Activated CD4-positive, alpha-beta T cell treated with anti-CD3 and anti-CD28 coated beads for 36 hours (primary cell): ENCODE results near the gene HOXC12. TPM values are rescaled to one million over a fixed set of nuclear protein-coding genes. Genes with fewer than 3 reads are reported as not detected.

Source experiments
- ATAC-seq: fragments of 200-7000 bp; cut with Tn5 transposase; one replicate; pipeline ENCODE4 v1.10.0; 2021; ENCODE audit warnings: mild to moderate bottlenecking, moderate library complexity
- CTCF ChIA-PET: fragments of 350-600 bp; sonication (Branson Sonifier 250); formaldehyde crosslinking; loops from one replicate; lab custom pipeline; 2021; ENCODE audit warnings: antibody characterized with exemption; lab: Charles Lee
- POLR2A ChIA-PET: fragments of 350-600 bp; sonication (Branson Sonifier 250); formaldehyde crosslinking; loops from one replicate; lab custom pipeline; 2021; ENCODE audit warnings: antibody characterized with exemption, inconsistent platforms; lab: Charles Lee
- DNase-seq: peaks from one replicate; pipeline ENCODE4 v3.0.0-alpha.2; 2020
- H3K27ac Mint-ChIP-seq: one replicate; pipeline ENCODE4 v1.8.0; 2021; ENCODE audit warnings: mixed read lengths
- H3K27me3 Mint-ChIP-seq: one replicate; pipeline ENCODE4 v1.8.0; 2021; ENCODE audit warnings: mixed read lengths
- H3K36me3 Mint-ChIP-seq: one replicate; pipeline ENCODE4 v1.8.0; 2021; ENCODE audit warnings: low read depth, mixed read lengths
- H3K4me1 Mint-ChIP-seq: one replicate; pipeline ENCODE4 v1.8.0; 2021; ENCODE audit warnings: mixed read lengths
- H3K4me3 Mint-ChIP-seq: one replicate; pipeline ENCODE4 v1.8.0; 2021; ENCODE audit warnings: mild to moderate bottlenecking, moderate library complexity, mixed read lengths
- H3K9me3 Mint-ChIP-seq: one replicate; pipeline ENCODE4 v1.8.0; 2021; ENCODE audit warnings: low read depth, mixed read lengths
- intact Hi-C, 2 experiments: fragments of 100-400 bp; cut with DNase I in 1 of 2; cut with micrococcal nuclease in 1 of 2; formaldehyde crosslinking; loops; one replicate each; pipeline versions ENCODE4 v1.14.2 to v1.15.1; 2022 to 2024; cut with DNase I, micrococcal nuclease
- total RNA-seq, 2 experiments: library from RNA; stranded (reverse); gene quantifications; one replicate each; pipeline ENCODE4 v1.2.3, GENCODE V29; 2021

The HOXC12 gene
- not detected for total RNA-seq

GRCh38 chr12:53954694-53955035 is at the start of gene HOXC12:
Gene HOXC12, plus strand, starts transcription at chr12:53954903. Its CDS starts 27 bp downstream, at chr12:53954930.
- no peak for ATAC-seq
- Mint-ChIP-seq H3K27me3 (peaks cover 85% of the 10 kb centered on the region), H3K4me1 (peaks cover 12% of the 10 kb centered on the region), H3K9me3 (no peaks in the 10 kb centered on the region), H3K36me3 (no peaks in the 10 kb centered on the region), H3K27ac (no peak within 1 kb of the TSS), H3K4me3 (no peak within 1 kb of the TSS)
- POLR2A ChIA-PET, result no interaction called here
- CTCF ChIA-PET, result interaction anchor here (1.1 to 1.5 kb wide), 2 partner anchors 20 to 78 kb away, joined by 3 to 5 read pairs; partner anchors contain the start of gene HOXC5
- DNase-seq, result no peak
- intact Hi-C loops, result loop anchor here (1.0 to 5.0 kb wide), 3 partner anchors 20 to 98 kb away; partner anchors contain the start of genes HOTAIR (in 1 of the 2) and HOXC4 (in 1 of the 2)

GRCh38 chr12:53907103-53907502 is 47.6 kb upstream of the HOXC12 start:
- ATAC-seq, result no peak
- Mint-ChIP-seq H3K4me3 (no peak overlapping the region), H3K27me3 (peaks cover 19% of the 10 kb centered on the region), H3K4me1 (no peaks in the 10 kb centered on the region), H3K9me3 (no peaks in the 10 kb centered on the region), H3K36me3 (no peaks in the 10 kb centered on the region), H3K27ac (no peak overlapping the region)
- no peak for DNase-seq
- CTCF ChIA-PET, result no interaction called here
- intact Hi-C loops, result no loop called here
- POLR2A ChIA-PET, result no interaction called here

GRCh38 chr12:53916788-53917655 is 37.7 kb upstream of the HOXC12 start:
- ChIA-PET CTCF (no interaction called here), POLR2A (no interaction called here)
- Mint-ChIP-seq H3K36me3 (no peaks in the 10 kb centered on the region), H3K27ac (no peak overlapping the region), H3K27me3 (peaks cover 42% of the 10 kb centered on the region), H3K9me3 (no peaks in the 10 kb centered on the region), H3K4me3 (no peak overlapping the region), H3K4me1 (no peaks in the 10 kb centered on the region)
- intact Hi-C loops, result no loop called here
- no peak for DNase-seq
- no peak for ATAC-seq

GRCh38 chr12:53924521-53925405 is 29.9 kb upstream of the HOXC12 start:
- peaks cover 70% of the 10 kb centered on the region for H3K27me3 Mint-ChIP-seq
- H3K4me1 Mint-ChIP-seq, result no peaks in the 10 kb centered on the region
- H3K9me3 Mint-ChIP-seq, result no peaks in the 10 kb centered on the region
- intact Hi-C loops, result loop anchor here in 1 of 2 experiments (5.0 kb wide), 1 partner anchor 38 kb away; no protein-coding TSS in a partner anchor
- POLR2A ChIA-PET, result no interaction called here
- CTCF ChIA-PET, result interaction anchor here (1.0 kb wide), 1 partner anchor 90 kb away, joined by 3 read pairs; no protein-coding TSS in a partner anchor
- H3K36me3 Mint-ChIP-seq, result no peaks in the 10 kb centered on the region
- no peak for ATAC-seq
- H3K4me3 Mint-ChIP-seq, result no peak overlapping the region
- DNase-seq, result no peak
- no peak overlapping the region for H3K27ac Mint-ChIP-seq

DNA sequence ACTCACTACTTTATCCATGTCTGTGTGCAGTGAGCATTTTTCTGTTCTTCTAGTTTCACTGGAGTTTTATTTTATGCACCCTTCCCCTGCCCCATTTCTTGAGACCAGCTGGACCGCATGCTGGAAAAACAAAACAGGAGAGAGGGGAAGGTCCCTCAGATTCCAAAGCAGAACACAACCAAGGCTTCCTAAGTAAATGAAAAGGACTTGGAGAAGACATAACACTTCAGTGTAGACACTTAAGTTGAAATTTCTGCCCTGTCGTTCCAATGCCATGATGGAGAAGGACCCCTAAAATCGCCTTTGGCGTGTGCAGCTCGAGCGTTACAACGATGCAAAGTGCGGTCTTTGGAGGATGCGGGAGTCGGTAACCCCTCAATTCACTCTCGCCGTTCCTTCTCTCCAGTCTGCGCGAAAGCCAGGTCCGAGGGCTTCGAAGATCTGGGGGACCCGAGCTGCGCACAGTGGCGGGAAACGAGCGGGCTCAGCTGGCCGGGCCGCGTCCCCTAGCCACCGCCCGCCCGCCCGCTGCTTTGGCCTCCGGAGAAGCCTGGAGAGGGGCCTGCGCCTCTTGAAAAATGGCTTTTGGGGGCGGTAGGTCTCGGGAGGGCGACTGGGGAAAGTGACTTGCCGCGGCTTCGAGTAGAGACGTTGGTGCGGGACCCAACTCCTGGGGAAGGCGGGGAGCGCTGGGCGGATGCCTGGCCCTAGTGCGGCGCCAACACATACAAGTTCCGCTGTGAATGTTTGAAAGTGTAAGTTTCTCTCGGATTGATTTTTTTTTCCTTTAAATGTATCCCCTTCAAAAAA is 27.3 kb upstream of the HOXC12 start:
- no peaks in the 10 kb centered on the region for H3K9me3 Mint-ChIP-seq
- peaks cover 77% of the 10 kb centered on the region for H3K27me3 Mint-ChIP-seq
- ChIA-PET CTCF (interaction anchor here (1.0 kb wide), 1 partner anchor 289 kb away, joined by 3 read pairs; no protein-coding TSS in a partner anchor), POLR2A (no interaction called here)
- DNase-seq (no peak), ATAC-seq (no peak)
- H3K4me3 Mint-ChIP-seq, result no peak overlapping the region
- intact Hi-C loops, result loop anchor here in 1 of 2 experiments (5.0 kb wide), 1 partner anchor 35 kb away; no protein-coding TSS in a partner anchor
- H3K36me3 Mint-ChIP-seq, result no peaks in the 10 kb centered on the region
- no peaks in the 10 kb centered on the region for H3K4me1 Mint-ChIP-seq
- H3K27ac Mint-ChIP-seq, result no peak overlapping the region

- Mint-ChIP-seq H3K4me3 (no peak overlapping the region), H3K4me1 (no peaks in the 10 kb centered on the region), H3K27ac (no peak overlapping the region), H3K27me3 (peaks cover 77% of the 10 kb centered on the region), H3K9me3 (no peaks in the 10 kb centered on the region), H3K36me3 (no peaks in the 10 kb centered on the region)
- ATAC-seq (no peak), DNase-seq (no peak)
- ChIA-PET CTCF (interaction anchor here (1.0 kb wide), 1 partner anchor 288 kb away, joined by 3 read pairs; no protein-coding TSS in a partner anchor), POLR2A (interaction anchor here (0.7 kb wide), 1 partner anchor 29 kb away, joined by 3 read pairs; no protein-coding TSS in a partner anchor)
- intact Hi-C loops, result loop anchor here in 1 of 2 experiments (5.0 kb wide), 1 partner anchor 34 kb away; no protein-coding TSS in a partner anchor
Measured at GRCh38 chr12:53928054-53928835, 26.5 kb upstream of the HOXC12 start.

- Mint-ChIP-seq H3K4me3 (no peak overlapping the region), H3K27me3 (peaks cover 83% of the 10 kb centered on the region), H3K9me3 (no peaks in the 10 kb centered on the region), H3K36me3 (no peaks in the 10 kb centered on the region), H3K4me1 (no peaks in the 10 kb centered on the region), H3K27ac (no peak overlapping the region)
- DNase-seq (no peak), ATAC-seq (no peak)
- POLR2A ChIA-PET, result interaction anchor here (0.6 kb wide), 1 partner anchor 262 kb away, joined by 5 read pairs; no protein-coding TSS in a partner anchor
- CTCF ChIA-PET, result interaction anchor here (0.6 to 0.8 kb wide), 2 partner anchors 47 to 240 kb away, joined by 3 read pairs; no protein-coding TSS in a partner anchor
- intact Hi-C loops, result loop anchor here in 1 of 2 experiments (5.0 kb wide), 1 partner anchor 33 kb away; no protein-coding TSS in a partner anchor
Measured at GRCh38 chr12:53929527-53929926, 25.2 kb upstream of the HOXC12 start.

- intact Hi-C loops, result no loop called here
- Mint-ChIP-seq H3K36me3 (no peaks in the 10 kb centered on the region), H3K9me3 (no peaks in the 10 kb centered on the region), H3K27ac (no peak overlapping the region), H3K27me3 (peaks cover 83% of the 10 kb centered on the region), H3K4me3 (no peak overlapping the region), H3K4me1 (peaks cover 7% of the 10 kb centered on the region)
- ATAC-seq, result no peak
- POLR2A ChIA-PET, result no interaction called here
- no peak for DNase-seq
- CTCF ChIA-PET, result interaction anchor here (0.6 kb wide), 1 partner anchor 1129 kb away, joined by 3 read pairs; no protein-coding TSS in a partner anchor
Measured at GRCh38 chr12:53930591-53931255, 24.0 kb upstream of the HOXC12 start.

GRCh38 chr12:53931844-53932581 is 22.7 kb upstream of the HOXC12 start:
- no peak overlapping the region for H3K27ac Mint-ChIP-seq
- no peaks in the 10 kb centered on the region for H3K36me3 Mint-ChIP-seq
- ChIA-PET CTCF (interaction anchor here (0.6 to 1.5 kb wide), 4 partner anchors 8 to 269 kb away, joined by 3 to 4 read pairs (median 3); no protein-coding TSS in a partner anchor), POLR2A (no interaction called here)
- DNase-seq, result no peak
- no peaks in the 10 kb centered on the region for H3K9me3 Mint-ChIP-seq
- no peak for ATAC-seq
- no peak overlapping the region for H3K4me3 Mint-ChIP-seq
- H3K27me3 Mint-ChIP-seq, result peaks cover 83% of the 10 kb centered on the region
- intact Hi-C loops, result no loop called here
- peaks cover 8% of the 10 kb centered on the region for H3K4me1 Mint-ChIP-seq
